ENCODE results near the gene MFNG.

MFNG gene

GRCh38 chr22:37487571-37487970 lies 1.4 kb upstream of the MFNG start:
- TF ChIP-seq, protein P1, sequence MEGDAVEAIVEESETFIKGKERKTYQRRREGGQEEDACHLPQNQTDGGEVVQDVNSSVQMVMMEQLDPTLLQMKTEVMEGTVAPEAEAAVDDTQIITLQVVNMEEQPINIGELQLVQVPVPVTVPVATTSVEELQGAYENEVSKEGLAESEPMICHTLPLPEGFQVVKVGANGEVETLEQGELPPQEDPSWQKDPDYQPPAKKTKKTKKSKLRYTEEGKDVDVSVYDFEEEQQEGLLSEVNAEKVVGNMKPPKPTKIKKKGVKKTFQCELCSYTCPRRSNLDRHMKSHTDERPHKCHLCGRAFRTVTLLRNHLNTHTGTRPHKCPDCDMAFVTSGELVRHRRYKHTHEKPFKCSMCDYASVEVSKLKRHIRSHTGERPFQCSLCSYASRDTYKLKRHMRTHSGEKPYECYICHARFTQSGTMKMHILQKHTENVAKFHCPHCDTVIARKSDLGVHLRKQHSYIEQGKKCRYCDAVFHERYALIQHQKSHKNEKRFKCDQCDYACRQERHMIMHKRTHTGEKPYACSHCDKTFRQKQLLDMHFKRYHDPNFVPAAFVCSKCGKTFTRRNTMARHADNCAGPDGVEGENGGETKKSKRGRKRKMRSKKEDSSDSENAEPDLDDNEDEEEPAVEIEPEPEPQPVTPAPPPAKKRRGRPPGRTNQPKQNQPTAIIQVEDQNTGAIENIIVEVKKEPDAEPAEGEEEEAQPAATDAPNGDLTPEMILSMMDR (conservative IDR thresholded peaks at IDR 0.05; ENCODE audit: low read depth, low read length): no peak
- no peak for DNase-seq (ENCODE audit: low read depth)
- no peak overlapping the region for H3K4me3 ChIP-seq (ENCODE audit: low read length)

- H3K4me3 ChIP-seq (ENCODE audit: low read length): no peak overlapping the region
- no peak for DNase-seq (ENCODE audit: low read depth)
- TF ChIP-seq, protein P1 (conservative IDR thresholded peaks at IDR 0.05; ENCODE audit: low read depth, low read length): no peak
Measured at GRCh38 chr22:37487129-37487528, 945 bp upstream of the MFNG start.

DNA sequence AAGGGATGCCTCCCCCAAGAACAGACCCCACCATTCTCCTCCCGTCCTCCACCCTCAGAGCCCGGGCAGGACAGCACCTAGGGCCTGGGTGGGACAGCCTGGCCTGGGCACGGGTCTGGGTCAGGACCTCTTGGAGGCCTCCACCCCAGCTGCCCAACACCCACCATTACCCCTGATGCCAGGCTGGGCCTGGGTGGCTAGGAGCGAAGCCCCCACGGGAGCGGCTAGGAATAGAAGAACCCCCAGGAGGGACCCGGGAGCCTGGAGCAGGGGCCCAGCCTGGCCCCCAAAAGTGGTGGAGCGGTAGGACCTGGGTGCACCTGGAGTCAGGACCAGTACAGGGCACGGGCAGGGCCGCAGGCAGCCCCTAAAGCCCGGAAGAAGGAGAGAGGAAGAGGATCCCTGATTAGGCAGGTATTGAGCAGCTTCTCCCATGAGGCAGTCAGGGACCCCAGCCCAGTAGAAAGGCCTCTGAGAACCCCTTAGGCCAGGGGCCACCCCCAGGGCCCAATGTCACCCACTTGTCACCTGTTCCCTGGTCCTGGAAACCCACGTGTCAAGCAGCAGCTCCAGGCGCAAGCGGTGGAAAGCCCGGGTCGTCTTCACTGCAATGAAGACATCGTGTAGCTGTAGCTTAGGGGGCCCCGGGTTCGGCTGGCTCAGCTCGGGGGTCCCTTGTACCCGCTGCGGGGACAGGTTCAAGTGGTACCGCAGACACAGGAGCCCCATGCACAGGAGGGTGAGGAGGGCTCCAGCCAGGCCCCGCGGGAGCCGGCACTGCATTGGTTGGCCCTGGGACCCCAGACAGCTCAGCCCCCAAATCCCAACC lies 575 bp downstream of the MFNG start:
- TF ChIP-seq, protein P1 (conservative IDR thresholded peaks at IDR 0.05; ENCODE audit: low read depth, low read length): no peak
- H3K4me3 ChIP-seq (ENCODE audit: low read length): no peak overlapping the region
- DNase-seq (ENCODE audit: low read depth): no peak

- TF ChIP-seq, protein P1 (conservative IDR thresholded peaks at IDR 0.05; ENCODE audit: low read depth, low read length): no peak
- no peak overlapping the region for H3K4me3 ChIP-seq (ENCODE audit: low read length)
- DNase-seq (ENCODE audit: low read depth): no peak
Measured at GRCh38 chr22:37484480-37485394, 1.4 kb downstream of the MFNG start.

GRCh38 chr22:37483050-37483449 lies 3.1 kb downstream of the MFNG start:
- TF ChIP-seq, protein P1 (conservative IDR thresholded peaks at IDR 0.05; ENCODE audit: low read depth, low read length): no peak
- no peak overlapping the region for H3K4me3 ChIP-seq (ENCODE audit: low read length)
- DNase-seq (ENCODE audit: low read depth): no peak

DNA sequence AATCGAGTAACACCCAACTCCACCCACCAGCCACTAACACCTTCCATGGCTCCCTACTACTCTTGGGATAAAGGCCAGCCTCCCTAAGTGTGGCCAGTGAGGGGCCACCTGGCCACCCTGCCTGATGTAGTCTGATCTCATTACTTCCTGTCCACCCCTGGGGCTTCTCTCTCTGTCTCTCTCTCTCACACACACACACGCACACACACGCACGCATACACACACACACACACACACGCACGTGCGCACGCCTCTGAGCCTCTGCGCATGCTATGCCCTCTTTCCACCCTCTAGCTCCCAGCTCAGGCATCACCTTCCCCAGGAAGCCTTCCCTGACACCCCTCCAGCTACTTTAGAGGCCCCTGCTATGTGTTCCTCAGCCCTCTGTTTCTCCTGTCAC lies 3.9 kb downstream of the MFNG start:
- TF ChIP-seq, protein P1 (conservative IDR thresholded peaks at IDR 0.05; ENCODE audit: low read depth, low read length): no peak
- H3K4me3 ChIP-seq (ENCODE audit: low read length): no peak overlapping the region
- DNase-seq (ENCODE audit: low read depth): no peak

Data from retinal pigment epithelial cell (primary cell).